ENCODE data around the gene KRT12. TPM values are rescaled to one million over a fixed set of nuclear protein-coding genes. Genes with fewer than 3 reads are reported as not detected.
A peak's percentile ranks its signal among the peaks of the same experiment; 100 is the strongest.
"Not testable (repeated sequence)": the region's sequence is repeated elsewhere in the genome, so short reads cannot be mapped to it uniquely, and the experiment has no call there.

The KRT12 gene
- total RNA-seq, 2 experiments from 2014 or later = not detected

- Mint-ChIP-seq H3K27ac (no peak overlapping the region), H3K9me3 (no peaks in the 10 kb centered on the region), H3K4me3 (no peak overlapping the region), H3K4me1 (no peaks in the 10 kb centered on the region), H3K27me3 (peaks cover 31% of the 10 kb centered on the region), H3K36me3 (no peaks in the 10 kb centered on the region)
- ATAC-seq (ENCODE audit: low read depth) (no peak), DNase-seq (no peak)
- POLR2A ChIA-PET = no interaction called here
Observed at GRCh38 chr17:40872416-40872815, 5.4 kb upstream of the KRT12 start.

DNA sequence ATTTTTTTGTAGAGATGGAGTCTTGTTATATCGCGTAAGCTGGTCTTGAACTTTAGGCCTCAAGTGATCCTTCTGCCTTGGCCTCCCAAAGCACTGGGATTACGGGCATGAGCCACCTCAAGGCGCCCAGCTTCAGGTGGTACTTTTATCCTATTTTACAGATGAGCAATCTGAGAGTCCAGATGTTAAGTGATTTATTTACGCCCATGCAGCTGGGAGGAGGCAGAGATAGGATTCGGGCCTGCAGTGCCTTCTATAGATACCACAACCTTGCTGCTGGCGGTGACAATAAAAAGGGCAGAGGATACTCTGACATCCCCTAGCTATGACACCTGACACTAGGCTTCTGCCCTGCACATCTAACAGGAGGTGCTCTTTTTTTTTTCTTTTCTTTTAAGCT lies 4.3 kb upstream of the KRT12 start:
- H3K27me3 Mint-ChIP-seq = peaks cover 39% of the 10 kb centered on the region
- DNase-seq (no peak), ATAC-seq (ENCODE audit: low read depth) (no peak)
- no peaks in the 10 kb centered on the region for H3K9me3 Mint-ChIP-seq
- no peaks in the 10 kb centered on the region for H3K36me3 Mint-ChIP-seq
- H3K4me3 Mint-ChIP-seq = no peak overlapping the region
- no peaks in the 10 kb centered on the region for H3K4me1 Mint-ChIP-seq
- no peak overlapping the region for H3K27ac Mint-ChIP-seq
- POLR2A ChIA-PET = no interaction called here

- Mint-ChIP-seq H3K27ac (no peak overlapping the region), H3K9me3 (no peaks in the 10 kb centered on the region), H3K4me1 (no peaks in the 10 kb centered on the region), H3K36me3 (no peaks in the 10 kb centered on the region), H3K4me3 (no peak overlapping the region), H3K27me3 (peaks cover 33% of the 10 kb centered on the region)
- ATAC-seq (ENCODE audit: low read depth) (no peak), DNase-seq (no peak)
- POLR2A ChIA-PET = no interaction called here
Observed at GRCh38 chr17:40870136-40870535, 3.1 kb upstream of the KRT12 start.

- POLR2A ChIA-PET = no interaction called here
- Mint-ChIP-seq H3K4me1 (no peaks in the 10 kb centered on the region), H3K27ac (no peak overlapping the region), H3K36me3 (no peaks in the 10 kb centered on the region), H3K27me3 (peaks cover 37% of the 10 kb centered on the region), H3K4me3 (no peak overlapping the region), H3K9me3 (no peaks in the 10 kb centered on the region)
- no peak for DNase-seq
- no peak for ATAC-seq (ENCODE audit: low read depth)
Observed at GRCh38 chr17:40864661-40865390, 2.2 kb downstream of the KRT12 start.

- DNase-seq (peak; percentile 40), ATAC-seq (ENCODE audit: low read depth) (no peak)
- Mint-ChIP-seq H3K4me1 (no peaks in the 10 kb centered on the region), H3K9me3 (no peaks in the 10 kb centered on the region), H3K27me3 (peaks cover 31% of the 10 kb centered on the region), H3K36me3 (no peaks in the 10 kb centered on the region), H3K27ac (no peak overlapping the region), H3K4me3 (no peak overlapping the region)
- POLR2A ChIA-PET = no interaction called here
Observed at GRCh38 chr17:40862985-40863733, 3.9 kb downstream of the KRT12 start.

DNA sequence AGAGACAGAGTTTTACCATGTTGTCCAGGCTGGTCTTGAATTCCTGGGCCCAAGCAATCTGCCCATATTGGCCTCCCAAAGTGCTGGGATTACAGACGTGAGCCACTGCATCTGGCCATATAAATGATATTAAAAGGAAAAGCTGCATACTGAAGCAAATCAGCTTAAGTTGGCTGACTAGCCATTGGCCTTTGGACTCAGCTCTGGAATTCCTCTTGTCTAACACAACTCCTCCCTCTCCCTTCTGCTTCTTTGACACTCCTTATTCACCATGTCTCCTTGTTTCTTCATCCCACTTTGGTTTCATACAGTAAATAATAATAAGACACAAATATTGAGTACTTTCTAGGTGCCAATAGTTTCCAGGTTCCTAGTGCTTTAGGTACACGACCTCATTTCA lies 7.5 kb downstream of the KRT12 start:
- POLR2A ChIA-PET = no interaction called here
- Mint-ChIP-seq H3K36me3 (no peaks in the 10 kb centered on the region), H3K4me1 (no peaks in the 10 kb centered on the region), H3K4me3 (no peak overlapping the region), H3K9me3 (no peaks in the 10 kb centered on the region), H3K27me3 (peaks cover 28% of the 10 kb centered on the region), H3K27ac (no peak overlapping the region)
- no peak for ATAC-seq (ENCODE audit: low read depth)
- no peak for DNase-seq

GRCh38 chr17:40858667-40859066 lies 8.4 kb downstream of the KRT12 start:
- H3K9me3 Mint-ChIP-seq; POLR2A ChIA-PET; H3K27ac Mint-ChIP-seq; H3K4me3 Mint-ChIP-seq; DNase-seq; H3K36me3 Mint-ChIP-seq; H3K4me1 Mint-ChIP-seq; ATAC-seq (ENCODE audit: low read depth): not testable (repeated sequence)
- peaks cover 28% of the 10 kb centered on the region for H3K27me3 Mint-ChIP-seq

- ATAC-seq (ENCODE audit: low read depth) (no peak), DNase-seq (no peak)
- Mint-ChIP-seq H3K27ac (no peak overlapping the region), H3K4me1 (no peaks in the 10 kb centered on the region), H3K27me3 (peaks cover 29% of the 10 kb centered on the region), H3K9me3 (no peaks in the 10 kb centered on the region), H3K36me3 (no peaks in the 10 kb centered on the region), H3K4me3 (no peak overlapping the region)
- POLR2A ChIA-PET = no interaction called here
Observed at GRCh38 chr17:40857535-40857934, 9.5 kb downstream of the KRT12 start.

DNA sequence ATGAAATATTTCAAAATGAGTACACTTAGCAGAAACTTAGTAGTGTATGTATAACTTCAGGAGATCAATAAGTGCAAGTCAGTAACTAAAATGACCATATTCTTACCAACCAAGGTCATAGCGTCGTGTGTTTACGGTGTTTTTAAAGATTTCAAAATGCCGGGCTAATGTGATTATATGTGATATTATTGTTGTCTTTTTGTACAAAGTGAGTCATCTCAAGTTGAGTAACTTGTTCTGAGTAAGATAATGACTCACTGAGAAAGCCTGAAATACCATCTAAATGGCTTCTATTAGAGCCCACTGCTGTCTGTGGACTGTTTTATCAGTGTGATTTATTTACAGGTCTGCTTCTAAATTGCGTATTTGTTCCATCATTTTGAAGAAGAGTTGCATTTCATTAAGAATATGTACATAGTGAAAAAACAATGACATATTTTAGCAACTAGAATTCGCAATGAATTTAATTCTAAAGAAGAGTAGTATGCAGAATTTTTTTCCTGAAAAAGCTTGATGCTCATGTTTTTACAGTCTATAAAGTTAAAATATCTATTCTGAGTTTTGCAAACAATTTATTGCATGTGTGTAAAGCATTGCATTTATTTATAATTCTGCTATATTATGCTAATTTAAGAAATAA lies 12.7 kb downstream of the KRT12 start:
- Mint-ChIP-seq H3K27me3 (peaks cover 21% of the 10 kb centered on the region), H3K9me3 (no peaks in the 10 kb centered on the region), H3K27ac (no peak overlapping the region), H3K4me3 (no peak overlapping the region), H3K4me1 (no peaks in the 10 kb centered on the region), H3K36me3 (no peaks in the 10 kb centered on the region)
- DNase-seq (no peak), ATAC-seq (ENCODE audit: low read depth) (no peak)
- POLR2A ChIA-PET = no interaction called here

DNA sequence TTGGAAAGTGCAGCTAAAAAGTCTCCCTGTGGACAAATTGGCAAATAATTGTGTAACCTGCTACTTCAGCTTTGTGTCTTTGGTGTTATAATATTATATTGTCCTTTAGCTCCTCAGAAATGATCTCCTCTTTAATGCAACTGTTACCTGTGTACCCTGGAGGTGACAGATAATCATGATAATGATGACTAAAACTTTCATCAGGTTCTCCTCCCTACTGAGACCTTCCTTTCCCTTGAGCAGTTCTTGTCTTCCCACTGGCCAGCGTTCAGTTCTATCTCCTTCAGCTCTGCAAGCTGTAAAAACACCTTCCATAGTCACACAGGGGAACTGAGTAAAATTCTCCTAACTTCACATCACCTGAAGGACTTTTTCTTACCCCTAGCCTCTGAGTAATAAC lies 14.7 kb downstream of the KRT12 start:
- Mint-ChIP-seq H3K27me3 (peaks cover 25% of the 10 kb centered on the region), H3K4me3 (no peak overlapping the region), H3K4me1 (no peaks in the 10 kb centered on the region), H3K9me3 (no peaks in the 10 kb centered on the region), H3K36me3 (no peaks in the 10 kb centered on the region), H3K27ac (no peak overlapping the region)
- POLR2A ChIA-PET = no interaction called here
- no peak for ATAC-seq (ENCODE audit: low read depth)
- no peak for DNase-seq

DNA sequence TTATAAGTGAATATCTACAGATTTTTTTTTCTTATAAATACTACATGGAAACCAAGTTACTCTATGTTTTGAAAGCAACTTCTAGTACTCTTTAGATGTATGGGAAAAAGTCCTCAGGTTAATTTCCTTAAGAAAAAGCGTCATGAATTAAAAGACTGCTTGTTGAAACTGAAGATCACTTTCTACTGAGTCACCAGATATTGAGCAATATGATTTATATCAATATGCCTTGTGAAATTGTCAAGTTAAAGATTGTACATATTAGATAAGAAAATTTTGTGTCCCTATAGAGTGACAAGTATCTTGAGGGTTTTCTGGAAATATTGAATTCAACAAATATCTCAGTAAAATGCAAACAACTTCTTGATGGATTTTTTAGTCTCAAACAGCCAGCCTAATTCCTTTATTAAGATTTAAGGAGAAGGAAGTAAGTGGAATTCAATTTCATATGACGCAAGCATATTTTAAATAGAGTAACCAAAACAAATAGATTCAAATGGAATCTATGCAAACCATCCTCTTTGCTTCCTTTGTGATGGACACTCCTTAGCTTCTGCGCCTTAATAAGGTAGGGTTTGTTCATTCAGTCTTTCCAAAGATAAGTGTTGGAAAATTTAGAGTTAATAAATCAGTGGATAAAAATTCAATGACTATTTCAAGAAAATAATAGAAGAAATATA lies 16.6 kb downstream of the KRT12 start:
- DNase-seq = no peak
- ATAC-seq (ENCODE audit: low read depth) = no peak
- Mint-ChIP-seq H3K9me3 (no peaks in the 10 kb centered on the region), H3K36me3 (no peaks in the 10 kb centered on the region), H3K27me3 (peaks cover 33% of the 10 kb centered on the region), H3K4me3 (no peak overlapping the region), H3K27ac (no peak overlapping the region), H3K4me1 (no peaks in the 10 kb centered on the region)
- POLR2A ChIA-PET = no interaction called here

GRCh38 chr17:40849723-40850122 lies 17.3 kb downstream of the KRT12 start:
- no peaks in the 10 kb centered on the region for H3K9me3 Mint-ChIP-seq

DNA sequence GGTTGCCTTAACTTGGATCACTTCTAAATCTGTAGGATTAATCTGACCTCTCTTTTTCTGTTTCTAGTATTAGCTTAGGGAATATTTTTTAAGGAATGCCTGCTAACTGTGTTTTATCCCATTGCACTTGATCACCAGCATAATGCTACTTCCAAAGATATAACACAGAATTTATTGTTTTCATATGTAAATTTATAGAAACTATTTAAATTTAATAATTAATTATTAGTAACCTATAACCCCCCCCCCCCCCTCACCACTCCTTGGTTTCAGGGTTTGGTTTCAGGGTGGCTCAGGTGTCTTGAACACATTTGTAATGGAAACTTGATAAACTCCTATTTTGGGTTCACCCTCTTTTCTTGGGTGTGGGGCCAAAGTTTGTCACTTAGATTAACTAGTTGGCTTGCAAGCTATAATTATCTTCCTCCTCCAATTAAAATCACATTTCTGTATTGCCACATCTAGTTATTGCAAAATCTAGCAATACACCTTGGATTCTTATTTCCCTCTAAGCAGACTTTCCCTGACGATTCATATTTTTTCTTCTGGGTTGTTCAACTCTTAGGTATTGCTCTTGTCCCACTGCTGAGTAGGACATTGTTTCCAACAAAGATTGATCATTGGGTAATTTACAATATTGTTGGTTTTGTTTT lies 18.3 kb downstream of the KRT12 start:
- ATAC-seq (ENCODE audit: low read depth) (no peak), DNase-seq (no peak)
- Mint-ChIP-seq H3K4me1 (no peaks in the 10 kb centered on the region), H3K27ac (no peak overlapping the region), H3K4me3 (no peak overlapping the region), H3K27me3 (peaks cover 38% of the 10 kb centered on the region), H3K9me3 (no peaks in the 10 kb centered on the region), H3K36me3 (no peaks in the 10 kb centered on the region)
- POLR2A ChIA-PET = no interaction called here

More at GRCh38 chr17:40849723-40850122, 17.3 kb downstream of the KRT12 start:
- H3K27ac Mint-ChIP-seq = no peak overlapping the region
- no peaks in the 10 kb centered on the region for H3K4me1 Mint-ChIP-seq
- POLR2A ChIA-PET = no interaction called here
- peaks cover 33% of the 10 kb centered on the region for H3K27me3 Mint-ChIP-seq
- DNase-seq (no peak), ATAC-seq (ENCODE audit: low read depth) (no peak)
- no peaks in the 10 kb centered on the region for H3K36me3 Mint-ChIP-seq
- no peak overlapping the region for H3K4me3 Mint-ChIP-seq
